ENCODE measurements around the gene BANK1.

DNA sequence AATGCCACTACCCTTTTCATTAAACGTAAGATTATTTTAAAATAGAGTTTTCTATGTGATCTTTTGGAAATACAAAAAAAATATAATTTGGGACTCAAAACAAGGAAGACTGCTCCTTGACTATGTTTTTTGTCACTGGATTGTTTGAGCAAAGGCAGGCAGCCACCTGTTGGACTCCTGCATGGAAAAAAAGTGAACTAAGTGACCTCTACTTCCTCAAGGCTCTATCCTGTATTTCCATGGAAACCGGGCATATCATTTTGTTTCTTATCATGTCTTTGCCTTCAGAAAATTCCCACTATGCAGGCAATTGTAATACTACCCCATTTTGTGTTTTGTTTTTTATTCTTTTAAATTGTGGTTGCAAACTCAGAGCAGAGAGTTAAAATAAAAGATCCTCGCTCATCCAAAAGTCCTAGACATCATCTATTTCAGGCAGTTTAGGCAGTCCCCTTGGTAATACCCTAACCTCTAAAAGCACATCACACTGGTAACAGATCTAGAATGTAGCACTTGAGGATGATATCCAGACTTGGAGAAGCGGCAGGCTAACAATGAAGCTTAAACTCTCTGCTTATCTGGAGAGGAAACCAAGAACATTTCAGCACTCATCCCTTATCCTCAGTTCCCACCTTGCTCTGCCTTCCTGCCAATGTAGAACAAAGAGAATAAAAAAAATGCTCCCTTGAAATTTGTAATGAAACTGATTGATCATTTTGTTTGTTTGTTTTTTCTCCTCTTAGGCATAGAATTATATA is 165.7 kb downstream of the BANK1 start:
- TF ChIP-seq POLR2A (IDR thresholded peaks at IDR 0.05) = no peak
- TF ChIP-seq, protein P1, sequence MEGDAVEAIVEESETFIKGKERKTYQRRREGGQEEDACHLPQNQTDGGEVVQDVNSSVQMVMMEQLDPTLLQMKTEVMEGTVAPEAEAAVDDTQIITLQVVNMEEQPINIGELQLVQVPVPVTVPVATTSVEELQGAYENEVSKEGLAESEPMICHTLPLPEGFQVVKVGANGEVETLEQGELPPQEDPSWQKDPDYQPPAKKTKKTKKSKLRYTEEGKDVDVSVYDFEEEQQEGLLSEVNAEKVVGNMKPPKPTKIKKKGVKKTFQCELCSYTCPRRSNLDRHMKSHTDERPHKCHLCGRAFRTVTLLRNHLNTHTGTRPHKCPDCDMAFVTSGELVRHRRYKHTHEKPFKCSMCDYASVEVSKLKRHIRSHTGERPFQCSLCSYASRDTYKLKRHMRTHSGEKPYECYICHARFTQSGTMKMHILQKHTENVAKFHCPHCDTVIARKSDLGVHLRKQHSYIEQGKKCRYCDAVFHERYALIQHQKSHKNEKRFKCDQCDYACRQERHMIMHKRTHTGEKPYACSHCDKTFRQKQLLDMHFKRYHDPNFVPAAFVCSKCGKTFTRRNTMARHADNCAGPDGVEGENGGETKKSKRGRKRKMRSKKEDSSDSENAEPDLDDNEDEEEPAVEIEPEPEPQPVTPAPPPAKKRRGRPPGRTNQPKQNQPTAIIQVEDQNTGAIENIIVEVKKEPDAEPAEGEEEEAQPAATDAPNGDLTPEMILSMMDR (IDR thresholded peaks at IDR 0.05) = no peak
